HepG2 (cell line): ENCODE measurements around the gene HYCC2. TPM values are rescaled to one million over a fixed set of nuclear protein-coding genes. Genes with fewer than 3 reads are reported as not detected.

Source experiments
- AHDC1 ChIP-seq: sonication (generic); formaldehyde crosslinking; IDR thresholded peaks from 2 replicates; pipeline ENCODE4 v1.5.1; 2020; ENCODE audit warnings: mild to moderate bottlenecking, missing genetic modification reagents, borderline replicate concordance
- ATF1 ChIP-seq: IDR thresholded peaks from 2 replicates; pipeline ENCODE4 v1.6.1; 2016; ENCODE audit warnings: mild to moderate bottlenecking, control low read depth
- ATM ChIP-seq: fragments of 450-650 bp; IDR thresholded peaks from 2 replicates; pipeline ENCODE4 v1.7.1; 2017; ENCODE audit warnings: mild to moderate bottlenecking, borderline replicate concordance
- FOXA1 ChIP-seq, 2 experiments: fragments of 450-650 bp in 1 of 2; sonication (generic) in 1 of 2; formaldehyde crosslinking in 1 of 2; IDR thresholded peaks; 2 replicates each; pipeline versions ENCODE4 v1.4.0 to v1.6.1; 2016 to 2020; ENCODE audit warnings: missing genetic modification reagents in 1 of 2
- HOXA9 ChIP-seq: sonication (generic); formaldehyde crosslinking; IDR thresholded peaks from 2 replicates; pipeline ENCODE4 v1.8.1; 2022; ENCODE audit warnings: missing genetic modification reagents, mild to moderate bottlenecking, moderate library complexity, borderline replicate concordance
- KAT8 ChIP-seq: IDR thresholded peaks from 2 replicates; pipeline ENCODE4 v1.6.1; 2016; ENCODE audit warnings: missing genetic modification reagents, missing compliant biosample characterization
- REXO4 ChIP-seq: sonication (generic); formaldehyde crosslinking; IDR thresholded peaks from 2 replicates; pipeline ENCODE4 v1.8.0; 2022; ENCODE audit warnings: missing genetic modification reagents, mild to moderate bottlenecking, borderline replicate concordance
- SKIL ChIP-seq: sonication (generic); formaldehyde crosslinking; IDR thresholded peaks from 2 replicates; pipeline ENCODE4 v1.8.0; 2022; ENCODE audit warnings: missing genetic modification reagents, mild to moderate bottlenecking, moderate library complexity, borderline replicate concordance
- SRF ChIP-seq: IDR thresholded peaks from 2 replicates; pipeline ENCODE4 v1.6.1; 2011; ENCODE audit warnings: mild to moderate bottlenecking, low read depth, low read length, moderate library complexity
- TERF1 ChIP-seq: sonication (generic); formaldehyde crosslinking; IDR thresholded peaks from 2 replicates; pipeline ENCODE4 v1.8.0; 2022; ENCODE audit warnings: mild to moderate bottlenecking, missing genetic modification reagents, moderate library complexity
- XRCC5 ChIP-seq: fragments of 200-400 bp; formaldehyde crosslinking; optimal IDR thresholded peaks from 2 replicates; pipeline ENCODE3; 2017; ENCODE audit warnings: mild to moderate bottlenecking, low read length
- ZNF225 ChIP-seq: sonication (generic); formaldehyde crosslinking; IDR thresholded peaks from 2 replicates; pipeline ENCODE4 v1.4.0; 2020; ENCODE audit warnings: mild to moderate bottlenecking, missing genetic modification reagents
- ZNF263 ChIP-seq: sonication (generic); formaldehyde crosslinking; IDR thresholded peaks from 2 replicates; pipeline ENCODE4 v1.4.0; 2020; ENCODE audit warnings: missing genetic modification reagents
- ZNF329 ChIP-seq: sonication (generic); formaldehyde crosslinking; IDR thresholded peaks from 2 replicates; pipeline ENCODE4 v1.9.0; 2021; ENCODE audit warnings: low read depth, mild to moderate bottlenecking, missing genetic modification reagents
- ZNF34 ChIP-seq: sonication (generic); formaldehyde crosslinking; IDR thresholded peaks from 2 replicates; pipeline ENCODE4 v1.4.0; 2020; ENCODE audit warnings: mild to moderate bottlenecking, missing genetic modification reagents, borderline replicate concordance
- ZNF512B ChIP-seq: sonication (generic); formaldehyde crosslinking; IDR thresholded peaks from 2 replicates; pipeline ENCODE4 v1.5.1; 2020; ENCODE audit warnings: missing genetic modification reagents, mild to moderate bottlenecking, borderline replicate concordance
- ZNF607 ChIP-seq: sonication (generic); formaldehyde crosslinking; IDR thresholded peaks from 2 replicates; pipeline ENCODE4 v1.5.1; 2020; ENCODE audit warnings: missing genetic modification reagents, mild to moderate bottlenecking, borderline replicate concordance
- ZSCAN29 ChIP-seq: sonication (generic); formaldehyde crosslinking; conservative IDR thresholded peaks from 2 replicates; pipeline ENCODE4 v1.4.0; 2020; ENCODE audit warnings: mild to moderate bottlenecking, missing genetic modification reagents
- polyA plus RNA-seq, 8 experiments: library from polyadenylated mRNA; depleted of rRNA in 3 of 8; stranded (reverse) in 7 of 8; unstranded in 1 of 8; fragments of >200 nt; fragmentation: Illumina TruSeq in 4 of 8; extraction: Trizol in 4 of 8; gene quantifications; 2 replicates each; pipeline versions ENCODE4 v1.2.1 to v1.2.3, GENCODE V29; 2011 to 2016; ENCODE audit warnings: low read depth in 4 of 8, missing spikeins in 1 of 8, mixed read lengths in 1 of 8; ENCODE audit not compliant: insufficient read depth in 1 of 8
- total RNA-seq, 5 experiments: library from RNA; depleted of rRNA; stranded (reverse); fragments of >200 nt; fragmentation: Illumina TruSeq; extraction: Trizol; gene quantifications; 2 replicates each; pipeline ENCODE4 v1.2.3, GENCODE V29; 2016; ENCODE audit warnings: low read depth in 1 of 5

The HYCC2 gene
- total and polyA plus RNA-seq, 2 of the 13 experiments (the other 11 are each of a cell fraction or from before 2014, with no cell fraction given), result 4.7 to 13.9 TPM

- TF ChIP-seq AHDC1 (CRISPR knock-in tag) (peak; percentile 70; the same call in 1 of the 2 replicates), SRF (no peak), ZSCAN29 (CRISPR knock-in tag) (no peak), SKIL (no peak), ATM (no peak), ZNF329 (no peak), TERF1 (CRISPR knock-in tag) (no peak), KAT8 (CRISPR knock-in tag) (no peak), ZNF607 (CRISPR knock-in tag) (no peak), HOXA9 (CRISPR knock-in tag) (no peak), ZNF225 (CRISPR knock-in tag) (no peak), REXO4 (no peak), ZNF263 (no peak), ZNF512B (CRISPR knock-in tag) (no peak), FOXA1 (IDR thresholded peaks at IDR 0.05) (no peak), FOXA1 (CRISPR knock-in tag; IDR thresholded peaks at IDR 0.05) (no peak), ZNF34 (no peak), ATF1 (no peak), XRCC5 (no peak)
Measured at GRCh38 chr2:201114350-201114749, 42.9 kb upstream of the HYCC2 start (continued).
